T-helper 1 cell treated with Interleukin-12 subunit alpha and Interleukin-12 subunit beta and Interleukin-4 antibody, amounts not matched to agents 30 ng/mL and 1 ng/mL, for 36 hours (primary cell): ENCODE data around the gene VAMP7. TPM values are rescaled to one million over a fixed set of nuclear protein-coding genes. Genes with fewer than 3 reads are reported as not detected.
"Not testable (repeated sequence)": the region's sequence is repeated elsewhere in the genome, so short reads cannot be mapped to it uniquely, and the experiment has no call there.

Experiments
- intact Hi-C: fragments of 100-400 bp; cut with micrococcal nuclease; formaldehyde crosslinking; loops from one replicate; pipeline ENCODE4 v1.15.1; 2024
- total RNA-seq: library from RNA; stranded (reverse); gene quantifications from 2 replicates; pipeline ENCODE4 v1.2.3, GENCODE V29; 2022

The VAMP7 gene
- 33.0 and 39.0 TPM in 2 replicates for total RNA-seq

- intact Hi-C loops = loop anchor here (1.0 to 2.0 kb wide), 7 partner anchors 249 to 901 kb away; partner anchors contain the start of genes BRCC3, CMC4, MTCP1 and RAB39B
Observed at GRCh38 chrX:155881158-155881993, at the start of gene VAMP7. VAMP7 (plus strand) TSS chrX:155881345; CDS start chrX:155889467, 8,122 bp downstream.

GRCh38 chrX:155841232-155841631, 39.9 kb upstream of the VAMP7 start:
- intact Hi-C loops = no loop called here

- intact Hi-C loops = not testable (repeated sequence)
Observed at GRCh38 chrX:155851786-155852185, 29.4 kb upstream of the VAMP7 start.

DNA sequence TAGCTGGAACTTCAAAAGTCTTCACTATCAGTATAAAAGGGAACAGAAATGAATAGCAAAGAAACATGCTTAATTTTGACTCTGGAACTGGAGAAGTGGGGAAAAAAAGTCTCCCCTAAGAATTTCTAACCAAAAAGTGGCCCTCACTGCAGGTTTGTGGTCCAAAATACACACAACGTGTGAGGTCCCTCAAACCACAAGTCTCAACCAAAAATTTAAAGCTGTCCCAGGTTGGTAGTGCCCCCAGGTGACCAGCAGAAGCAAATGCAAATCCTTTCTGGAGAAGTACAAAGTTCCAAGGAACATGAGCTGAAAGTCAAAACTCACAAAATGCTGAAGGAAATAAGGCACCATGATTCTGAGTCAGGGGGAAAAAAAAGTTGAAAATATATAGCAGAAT, 23.6 kb upstream of the VAMP7 start:
- intact Hi-C loops = no loop called here

DNA sequence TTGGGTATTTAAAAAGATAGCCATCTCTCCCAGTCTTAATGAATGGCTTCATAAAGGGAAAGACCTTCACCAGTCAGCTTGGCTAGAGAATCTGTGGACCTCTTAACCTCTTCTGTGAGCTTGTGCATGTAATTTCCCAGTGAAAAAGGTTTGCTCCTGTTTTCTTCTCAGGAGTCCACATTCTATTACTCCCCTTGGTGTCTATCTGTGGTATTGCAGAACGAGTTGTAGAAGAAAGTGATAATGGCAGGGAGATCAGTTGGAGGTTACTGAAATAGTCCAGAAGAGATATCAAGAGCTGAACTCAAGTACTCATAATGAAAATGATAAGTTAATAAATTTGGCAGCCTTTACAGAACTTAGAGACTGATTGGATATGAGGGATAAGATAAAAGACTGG, 16.5 kb upstream of the VAMP7 start:
- intact Hi-C loops = no loop called here

DNA sequence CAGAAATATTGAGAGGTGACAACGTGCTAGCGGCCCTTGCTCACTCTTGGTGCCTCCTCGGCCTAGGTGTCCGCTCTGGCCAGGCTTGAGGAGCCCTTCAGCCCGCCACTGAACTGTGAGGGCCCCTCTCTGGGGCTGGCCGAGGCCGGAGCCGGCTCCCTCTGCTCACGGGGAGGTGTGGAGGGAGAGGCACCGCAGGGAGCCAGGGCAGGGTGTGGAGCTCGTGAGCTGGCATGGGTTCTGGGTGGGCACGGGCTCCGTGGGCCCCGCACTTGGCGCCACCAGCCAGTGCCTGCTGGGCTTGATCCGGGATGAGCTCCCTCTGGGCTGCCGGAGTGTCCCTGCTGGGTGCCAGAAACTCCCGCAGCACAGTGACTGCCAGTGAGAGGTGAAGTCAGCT, 16.0 kb upstream of the VAMP7 start:
- intact Hi-C loops = no loop called here

- intact Hi-C loops = no loop called here
Observed at GRCh38 chrX:155867821-155868220, 13.3 kb upstream of the VAMP7 start.

DNA sequence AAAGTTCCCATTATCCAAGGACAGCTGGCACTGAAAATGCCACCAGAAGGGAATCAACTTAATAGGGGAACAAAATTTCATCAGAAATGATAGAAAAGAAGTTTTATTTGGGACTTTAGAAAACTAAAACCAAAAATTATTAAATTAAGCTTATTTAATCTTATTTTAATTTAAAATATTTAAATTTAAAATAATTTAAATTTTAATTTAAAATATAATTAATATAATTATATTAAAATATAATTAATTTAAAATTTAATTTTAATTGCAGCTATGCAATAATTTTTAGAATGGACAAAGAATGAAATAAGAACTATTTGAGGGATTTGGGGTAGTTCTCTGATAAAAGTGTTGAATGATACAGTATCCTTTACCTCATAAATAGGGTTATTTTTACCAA, 10.2 kb upstream of the VAMP7 start:
- intact Hi-C loops = no loop called here

GRCh38 chrX:155871934-155872333, 9.2 kb upstream of the VAMP7 start:
- intact Hi-C loops = no loop called here

GRCh38 chrX:155873188-155873587, 8.0 kb upstream of the VAMP7 start:
- intact Hi-C loops = no loop called here

- intact Hi-C loops = no loop called here
Observed at GRCh38 chrX:155874571-155875244, 6.4 kb upstream of the VAMP7 start.

GRCh38 chrX:155876704-155877103, 4.4 kb upstream of the VAMP7 start:
- intact Hi-C loops = no loop called here

DNA sequence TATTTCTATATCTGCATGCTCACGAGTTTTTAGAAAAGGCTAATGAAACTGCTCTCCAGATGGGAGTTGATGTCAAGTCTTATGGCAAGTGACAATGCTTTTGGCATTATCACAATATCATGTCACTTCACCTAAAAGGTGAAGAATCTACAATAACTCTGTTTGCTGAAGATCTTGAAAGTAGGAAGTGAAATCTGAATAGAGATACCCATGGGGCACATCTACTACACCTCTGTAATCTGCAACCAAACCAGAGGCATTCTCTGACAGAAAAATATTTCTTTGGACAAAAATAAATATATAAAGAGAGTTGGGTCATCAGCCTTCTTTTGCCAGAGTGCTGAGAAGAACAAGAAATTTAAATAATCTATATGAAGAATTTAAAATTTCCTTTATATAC, 3.9 kb upstream of the VAMP7 start:
- intact Hi-C loops = no loop called here

- intact Hi-C loops = loop anchor here (1.0 to 2.0 kb wide), 7 partner anchors 248 to 900 kb away; partner anchors contain the start of genes BRCC3, CMC4, MTCP1 and RAB39B
Observed at GRCh38 chrX:155880586-155881157, 473 bp upstream of the VAMP7 start.

- intact Hi-C loops = no loop called here
Observed at GRCh38 chrX:155886409-155886808, 5.3 kb downstream of the VAMP7 start.

DNA sequence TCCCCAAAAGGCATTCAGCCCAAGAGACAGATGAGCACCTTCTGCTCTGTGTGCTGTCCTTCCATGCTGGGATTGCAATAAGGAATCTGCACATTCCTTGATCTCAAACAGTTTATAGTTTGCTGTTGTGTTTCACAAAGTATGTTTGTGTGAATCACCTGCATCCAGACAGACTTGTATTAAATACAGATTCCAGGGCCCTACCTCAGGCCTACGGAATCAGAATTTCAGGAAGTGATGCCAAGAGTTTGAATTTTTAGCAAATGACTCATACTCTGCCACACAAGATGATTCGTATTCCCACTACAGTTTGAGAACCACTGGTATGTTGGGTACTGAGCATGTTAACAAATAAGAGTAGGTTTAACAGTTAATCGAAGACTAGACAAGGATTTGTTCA, 7.0 kb downstream of the VAMP7 start:
- intact Hi-C loops = no loop called here

- intact Hi-C loops = no loop called here
Observed at GRCh38 chrX:155889328-155889727, 8.2 kb downstream of the VAMP7 start.

- intact Hi-C loops = no loop called here
Observed at GRCh38 chrX:155891446-155892210, 10.5 kb downstream of the VAMP7 start.

GRCh38 chrX:155893521-155893920, 12.4 kb downstream of the VAMP7 start:
- intact Hi-C loops = no loop called here

DNA sequence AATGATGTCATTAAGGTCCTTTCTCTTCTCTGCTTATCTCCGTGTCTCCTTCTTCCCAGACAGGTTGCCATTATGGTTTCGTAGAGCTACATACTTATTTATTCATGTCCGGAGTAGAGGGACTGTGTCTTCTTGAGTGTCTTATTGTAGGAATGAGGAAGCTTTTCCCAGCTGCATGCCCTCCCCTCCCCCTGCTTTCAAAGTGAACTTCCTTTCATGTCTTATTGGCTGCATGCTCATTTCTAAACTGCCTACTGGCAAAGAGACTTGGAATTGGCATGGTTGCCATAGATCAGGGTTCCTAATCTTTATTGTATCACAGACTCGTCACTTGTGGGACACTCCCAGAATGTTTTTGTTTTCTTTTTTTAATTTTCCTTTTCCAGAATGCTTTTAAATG, 15.4 kb downstream of the VAMP7 start:
- intact Hi-C loops = no loop called here

- intact Hi-C loops = no loop called here
Observed at GRCh38 chrX:155899366-155899765, 18.2 kb downstream of the VAMP7 start.
